ENCODE results near the gene HPSE2.

DNA sequence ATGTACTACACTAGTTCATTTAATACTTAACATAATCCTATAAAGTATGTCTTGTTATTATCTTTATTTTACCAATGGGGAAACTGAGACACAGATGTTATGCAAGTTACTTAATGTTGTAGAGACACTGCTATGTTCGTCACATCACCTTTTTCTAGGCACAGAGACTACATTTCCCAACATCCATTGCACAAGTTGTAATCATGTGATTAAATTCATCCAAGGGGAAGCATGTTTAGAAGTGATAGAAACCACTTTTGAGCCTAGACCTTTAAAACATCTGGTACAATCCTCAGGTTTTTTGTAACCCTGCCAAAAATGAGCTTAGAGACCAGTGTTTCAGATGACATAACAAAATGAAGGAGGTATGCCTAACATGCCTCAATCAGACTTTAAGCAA is 402.1 kb downstream of the HPSE2 start:
- TF ChIP-seq, protein P1, sequence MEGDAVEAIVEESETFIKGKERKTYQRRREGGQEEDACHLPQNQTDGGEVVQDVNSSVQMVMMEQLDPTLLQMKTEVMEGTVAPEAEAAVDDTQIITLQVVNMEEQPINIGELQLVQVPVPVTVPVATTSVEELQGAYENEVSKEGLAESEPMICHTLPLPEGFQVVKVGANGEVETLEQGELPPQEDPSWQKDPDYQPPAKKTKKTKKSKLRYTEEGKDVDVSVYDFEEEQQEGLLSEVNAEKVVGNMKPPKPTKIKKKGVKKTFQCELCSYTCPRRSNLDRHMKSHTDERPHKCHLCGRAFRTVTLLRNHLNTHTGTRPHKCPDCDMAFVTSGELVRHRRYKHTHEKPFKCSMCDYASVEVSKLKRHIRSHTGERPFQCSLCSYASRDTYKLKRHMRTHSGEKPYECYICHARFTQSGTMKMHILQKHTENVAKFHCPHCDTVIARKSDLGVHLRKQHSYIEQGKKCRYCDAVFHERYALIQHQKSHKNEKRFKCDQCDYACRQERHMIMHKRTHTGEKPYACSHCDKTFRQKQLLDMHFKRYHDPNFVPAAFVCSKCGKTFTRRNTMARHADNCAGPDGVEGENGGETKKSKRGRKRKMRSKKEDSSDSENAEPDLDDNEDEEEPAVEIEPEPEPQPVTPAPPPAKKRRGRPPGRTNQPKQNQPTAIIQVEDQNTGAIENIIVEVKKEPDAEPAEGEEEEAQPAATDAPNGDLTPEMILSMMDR (IDR thresholded peaks at IDR 0.05): no peak
- TF ChIP-seq POLR2AphosphoS5 (IDR thresholded peaks at IDR 0.05; ENCODE audit: low read depth, low read length): no peak
- no peak for TF ChIP-seq SIN3A (IDR thresholded peaks at IDR 0.05; ENCODE audit: borderline replicate concordance, insufficient read depth, low read depth, low read length)
